Measurements from ENCODE around the gene PUM1.

The PUM1 gene

GRCh38 chr1:30986755-30987154 is 78.8 kb downstream of the PUM1 start:
- no peak for DNase-seq (ENCODE audit: low read depth, low spot score)
- no peak for TF ChIP-seq EZH2 (IDR thresholded peaks at IDR 0.05)
- no peak for TF ChIP-seq FOXP2 (optimal IDR thresholded peaks at IDR 0.05; ENCODE audit: control extremely low read depth, extremely low read length, insufficient read depth)
- TF ChIP-seq POLR2AphosphoS5 (IDR thresholded peaks at IDR 0.05; ENCODE audit: borderline replicate concordance, low read depth, low read length), result no peak
- Histone ChIP-seq H3K27ac (0 out of 2 replicates have a peak overlapping the region, but pooled peaks have one; percentile 0), H3K4me3 (no peak overlapping the region), H3K9ac (ENCODE audit: insufficient read length) (no peak overlapping the region), H3K9me3 (ENCODE audit: low read depth, low read length) (no peaks in the 10 kb centered on the region), H3K36me3 (ENCODE audit: insufficient read depth, low read length) (peaks cover 70% of the 10 kb centered on the region)

GRCh38 chr1:30984991-30985503 is 80.5 kb downstream of the PUM1 start:
- Histone ChIP-seq H3K27ac (no peak overlapping the region), H3K36me3 (ENCODE audit: insufficient read depth, low read length) (peaks cover 67% of the 10 kb centered on the region), H3K9ac (ENCODE audit: insufficient read length) (no peak overlapping the region), H3K9me3 (ENCODE audit: low read depth, low read length) (no peaks in the 10 kb centered on the region), H3K4me3 (no peak overlapping the region)
- no peak for DNase-seq (ENCODE audit: low read depth, low spot score)
- no peak for TF ChIP-seq POLR2AphosphoS5 (IDR thresholded peaks at IDR 0.05; ENCODE audit: borderline replicate concordance, low read depth, low read length)
- TF ChIP-seq EZH2 (IDR thresholded peaks at IDR 0.05), result no peak
- no peak for TF ChIP-seq FOXP2 (optimal IDR thresholded peaks at IDR 0.05; ENCODE audit: control extremely low read depth, extremely low read length, insufficient read depth)

- Histone ChIP-seq H3K9me3 (ENCODE audit: low read depth, low read length) (no peaks in the 10 kb centered on the region), H3K4me3 (no peak overlapping the region), H3K9ac (ENCODE audit: insufficient read length) (no peak overlapping the region), H3K27ac (no peak overlapping the region), H3K36me3 (ENCODE audit: insufficient read depth, low read length) (peaks cover 67% of the 10 kb centered on the region)
- DNase-seq (ENCODE audit: low read depth, low spot score), result no peak
- no peak for TF ChIP-seq FOXP2 (optimal IDR thresholded peaks at IDR 0.05; ENCODE audit: control extremely low read depth, extremely low read length, insufficient read depth)
- no peak for TF ChIP-seq POLR2AphosphoS5 (IDR thresholded peaks at IDR 0.05; ENCODE audit: borderline replicate concordance, low read depth, low read length)
- no peak for TF ChIP-seq EZH2 (IDR thresholded peaks at IDR 0.05)
These were observed 81.2 kb downstream of the PUM1 start for GRCh38 chr1:30984165-30984889.

GRCh38 chr1:30982937-30983336 is 82.6 kb downstream of the PUM1 start:
- Histone ChIP-seq H3K27ac (no peak overlapping the region), H3K36me3 (ENCODE audit: insufficient read depth, low read length) (peaks cover 68% of the 10 kb centered on the region), H3K9ac (ENCODE audit: insufficient read length) (no peak overlapping the region), H3K9me3 (ENCODE audit: low read depth, low read length) (no peaks in the 10 kb centered on the region), H3K4me3 (no peak overlapping the region)
- TF ChIP-seq EZH2 (IDR thresholded peaks at IDR 0.05) (no peak), POLR2AphosphoS5 (IDR thresholded peaks at IDR 0.05; ENCODE audit: borderline replicate concordance, low read depth, low read length) (no peak), FOXP2 (optimal IDR thresholded peaks at IDR 0.05; ENCODE audit: control extremely low read depth, extremely low read length, insufficient read depth) (no peak)
- no peak for DNase-seq (ENCODE audit: low read depth, low spot score)

- Histone ChIP-seq H3K9ac (ENCODE audit: insufficient read length) (no peak overlapping the region), H3K27ac (no peak overlapping the region), H3K36me3 (ENCODE audit: insufficient read depth, low read length) (peaks cover 69% of the 10 kb centered on the region), H3K4me3 (no peak overlapping the region), H3K9me3 (ENCODE audit: low read depth, low read length) (no peaks in the 10 kb centered on the region)
- no peak for TF ChIP-seq EZH2 (IDR thresholded peaks at IDR 0.05)
- DNase-seq (ENCODE audit: low read depth, low spot score), result no peak
These were observed 83.1 kb downstream of the PUM1 start for GRCh38 chr1:30982431-30982830.

- DNase-seq (ENCODE audit: low read depth, low spot score), result no peak
- no peak for TF ChIP-seq POLR2AphosphoS5 (IDR thresholded peaks at IDR 0.05; ENCODE audit: borderline replicate concordance, low read depth, low read length)
- no peak for TF ChIP-seq EZH2 (IDR thresholded peaks at IDR 0.05)
- H3K4me3 ChIP-seq, result no peak overlapping the region
- H3K9me3 ChIP-seq (ENCODE audit: low read depth, low read length), result no peaks in the 10 kb centered on the region
- peaks cover 78% of the 10 kb centered on the region for H3K36me3 ChIP-seq (ENCODE audit: insufficient read depth, low read length)
- no peak overlapping the region for H3K9ac ChIP-seq (ENCODE audit: insufficient read length)
- no peak overlapping the region for H3K27ac ChIP-seq
These were observed 84.3 kb downstream of the PUM1 start for GRCh38 chr1:30981172-30981571.

- Histone ChIP-seq H3K9ac (ENCODE audit: insufficient read length) (no peak overlapping the region), H3K4me3 (no peak overlapping the region), H3K27ac (peak overlapping the region; percentile 5; the same call in 1 of the 2 replicates), H3K36me3 (ENCODE audit: insufficient read depth, low read length) (peaks cover 88% of the 10 kb centered on the region), H3K9me3 (ENCODE audit: low read depth, low read length) (no peaks in the 10 kb centered on the region)
- TF ChIP-seq FOXP2 (optimal IDR thresholded peaks at IDR 0.05; ENCODE audit: control extremely low read depth, extremely low read length, insufficient read depth) (no peak), POLR2AphosphoS5 (IDR thresholded peaks at IDR 0.05; ENCODE audit: borderline replicate concordance, low read depth, low read length) (no peak), EZH2 (IDR thresholded peaks at IDR 0.05) (no peak)
- no peak for DNase-seq (ENCODE audit: low read depth, low spot score)
These were observed 88.0 kb downstream of the PUM1 start for GRCh38 chr1:30977511-30977910.

GRCh38 chr1:30977105-30977504 is 88.4 kb downstream of the PUM1 start:
- H3K9me3 ChIP-seq (ENCODE audit: low read depth, low read length), result no peaks in the 10 kb centered on the region
- no peak overlapping the region for H3K4me3 ChIP-seq
- peak overlapping the region; percentile 5; the same call in 1 of the 2 replicates for H3K27ac ChIP-seq
- no peak overlapping the region for H3K9ac ChIP-seq (ENCODE audit: insufficient read length)
- no peak for DNase-seq (ENCODE audit: low read depth, low spot score)
- peaks cover 84% of the 10 kb centered on the region for H3K36me3 ChIP-seq (ENCODE audit: insufficient read depth, low read length)
- no peak for TF ChIP-seq POLR2AphosphoS5 (IDR thresholded peaks at IDR 0.05; ENCODE audit: borderline replicate concordance, low read depth, low read length)
- TF ChIP-seq EZH2 (IDR thresholded peaks at IDR 0.05), result no peak
- TF ChIP-seq FOXP2 (optimal IDR thresholded peaks at IDR 0.05; ENCODE audit: control extremely low read depth, extremely low read length, insufficient read depth), result no peak

- H3K36me3 ChIP-seq (ENCODE audit: insufficient read depth, low read length), result peaks cover 83% of the 10 kb centered on the region
- no peaks in the 10 kb centered on the region for H3K9me3 ChIP-seq (ENCODE audit: low read depth, low read length)
- no peak for DNase-seq (ENCODE audit: low read depth, low spot score)
- H3K9ac ChIP-seq (ENCODE audit: insufficient read length), result no peak overlapping the region
- TF ChIP-seq FOXP2 (optimal IDR thresholded peaks at IDR 0.05; ENCODE audit: control extremely low read depth, extremely low read length, insufficient read depth), result no peak
- no peak for TF ChIP-seq POLR2AphosphoS5 (IDR thresholded peaks at IDR 0.05; ENCODE audit: borderline replicate concordance, low read depth, low read length)
- TF ChIP-seq EZH2 (IDR thresholded peaks at IDR 0.05), result no peak
- no peak overlapping the region for H3K27ac ChIP-seq
- no peak overlapping the region for H3K4me3 ChIP-seq
These were observed 89.4 kb downstream of the PUM1 start for GRCh38 chr1:30976143-30976542.

All from SK-N-MC (cell line).